ENCODE measurements around the gene DPP10.

DPP10 gene

DNA sequence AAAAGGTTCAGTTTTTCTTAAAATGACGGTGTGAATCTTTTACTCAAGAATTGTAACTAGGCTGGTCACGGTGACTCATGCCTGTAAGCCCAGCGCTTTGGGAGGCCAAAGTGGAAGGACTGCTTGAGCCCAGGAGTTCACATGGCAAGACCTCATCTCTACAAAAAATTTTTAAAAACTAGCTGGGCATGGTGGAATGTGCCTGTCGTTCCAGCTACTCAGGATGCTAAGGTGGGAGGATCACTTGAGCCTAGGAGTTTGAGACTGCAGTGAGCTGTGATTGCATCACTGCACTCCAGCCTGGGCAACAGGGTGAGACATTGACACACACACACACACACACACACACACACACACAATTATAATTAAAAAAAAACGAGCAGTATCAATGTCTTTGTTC, 369.8 kb downstream of the DPP10 start:
- DNase-seq: no peak

DNA sequence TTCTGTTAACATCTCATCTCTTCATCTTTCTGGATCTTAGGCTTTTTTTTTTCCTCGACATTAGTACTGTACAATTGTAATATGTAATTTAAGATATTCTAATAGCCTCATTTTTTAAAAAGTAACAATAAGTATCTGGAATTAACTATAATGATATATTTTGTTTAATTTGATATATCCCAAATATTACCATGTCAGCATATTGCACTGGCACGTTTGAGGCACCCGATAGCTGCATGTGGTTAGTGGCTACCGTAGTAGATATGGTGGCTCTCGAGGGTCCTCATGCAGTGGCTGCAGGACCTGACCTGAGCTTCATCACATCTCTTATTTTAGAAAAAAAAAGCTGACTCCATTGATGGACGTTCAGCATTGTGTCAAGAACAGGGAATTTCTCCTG, 371.9 kb downstream of the DPP10 start:
- DNase-seq: no peak

DNA sequence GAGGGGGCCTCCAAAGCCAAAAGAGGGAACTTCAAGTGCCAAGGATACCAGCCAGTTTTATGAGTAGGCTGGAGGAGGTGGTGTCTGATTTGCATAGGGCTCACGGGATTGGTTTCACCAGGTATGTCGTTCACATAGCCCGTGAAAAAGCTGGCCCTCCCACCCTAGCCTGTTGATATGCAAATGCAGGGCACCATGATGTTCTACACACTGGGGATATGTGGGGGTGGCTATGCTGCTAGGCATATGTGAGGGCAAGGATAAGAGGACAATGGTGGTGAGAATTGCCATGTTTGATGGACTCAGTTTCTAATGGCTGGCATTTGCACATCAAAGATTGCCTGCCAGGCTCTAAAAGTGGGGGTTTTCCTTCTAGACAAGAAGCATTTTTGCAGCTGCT, 378.6 kb downstream of the DPP10 start:
- no peak for DNase-seq

DNA sequence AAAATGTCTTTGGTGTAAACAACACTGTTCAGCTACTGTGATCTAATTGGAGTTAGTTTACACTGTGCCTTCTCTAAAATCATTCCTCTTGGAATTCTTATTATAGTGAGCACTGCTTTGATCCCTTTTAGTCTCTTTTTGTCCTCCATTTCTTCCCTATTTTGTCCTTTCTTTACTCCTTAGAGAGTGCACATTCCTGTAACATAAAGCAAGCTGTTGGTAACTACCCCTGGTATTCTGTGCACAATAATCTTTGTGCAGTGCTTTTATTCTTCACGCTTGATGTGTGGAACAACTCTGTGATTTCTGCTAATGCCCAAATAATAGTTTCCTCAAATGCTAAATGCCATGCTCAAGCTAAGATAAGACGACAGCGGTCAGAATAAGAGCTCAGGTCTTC, 401.5 kb downstream of the DPP10 start:
- DNase-seq: no peak

DNA sequence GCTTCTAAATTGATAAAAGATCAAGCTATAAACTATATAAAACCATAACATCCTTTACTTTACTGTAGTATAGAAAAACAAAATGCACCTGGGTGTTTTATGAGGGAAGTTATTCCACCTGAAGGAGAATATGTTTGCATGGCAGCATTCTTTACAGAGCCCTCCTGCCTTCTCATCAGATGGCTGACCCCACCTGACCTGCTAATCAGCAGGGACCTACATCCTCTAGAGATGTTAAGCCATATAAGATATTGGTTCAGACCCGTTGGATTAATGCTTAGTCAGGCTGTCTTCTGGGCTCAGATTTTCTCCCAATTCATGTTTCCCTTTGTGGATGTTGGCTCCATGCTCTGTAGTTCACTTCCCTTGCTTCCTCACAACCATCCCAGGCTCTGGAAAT, 414.8 kb downstream of the DPP10 start:
- DNase-seq: no peak

DNA sequence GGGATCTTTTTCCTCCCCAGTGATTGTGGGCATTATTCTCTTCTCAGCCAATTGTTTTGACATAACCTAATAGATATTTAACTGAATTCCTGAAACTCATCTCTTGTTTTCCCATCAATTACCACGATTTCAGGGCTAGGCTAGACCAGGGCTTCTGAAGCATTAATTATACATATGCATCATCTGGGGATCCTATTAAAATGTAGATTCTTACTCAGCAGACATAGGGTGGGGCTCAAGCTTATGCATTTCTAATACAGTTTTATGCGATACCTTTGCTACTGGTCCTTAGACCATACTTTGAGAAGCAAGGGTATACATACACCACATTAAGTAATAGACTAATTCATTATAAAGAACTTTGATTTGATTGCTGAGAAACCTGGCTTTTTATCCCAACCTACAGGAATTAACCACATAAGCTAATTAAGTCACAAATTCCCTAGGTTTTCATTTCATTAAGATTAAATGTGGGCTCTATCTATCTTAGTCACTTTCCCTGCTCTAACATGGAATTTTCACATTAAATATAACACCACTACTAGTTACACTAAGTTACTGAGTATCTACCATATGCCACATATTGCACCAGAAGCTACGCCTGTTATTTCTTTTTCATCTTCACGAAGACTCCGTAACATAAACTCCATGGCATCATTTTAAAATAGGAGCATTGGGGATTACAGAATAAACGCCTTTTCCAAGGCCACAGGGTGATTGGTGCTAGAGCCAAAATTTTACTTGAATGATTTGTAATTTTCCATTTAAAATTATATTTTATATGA, 417.5 kb downstream of the DPP10 start:
- DNase-seq: no peak

DNA sequence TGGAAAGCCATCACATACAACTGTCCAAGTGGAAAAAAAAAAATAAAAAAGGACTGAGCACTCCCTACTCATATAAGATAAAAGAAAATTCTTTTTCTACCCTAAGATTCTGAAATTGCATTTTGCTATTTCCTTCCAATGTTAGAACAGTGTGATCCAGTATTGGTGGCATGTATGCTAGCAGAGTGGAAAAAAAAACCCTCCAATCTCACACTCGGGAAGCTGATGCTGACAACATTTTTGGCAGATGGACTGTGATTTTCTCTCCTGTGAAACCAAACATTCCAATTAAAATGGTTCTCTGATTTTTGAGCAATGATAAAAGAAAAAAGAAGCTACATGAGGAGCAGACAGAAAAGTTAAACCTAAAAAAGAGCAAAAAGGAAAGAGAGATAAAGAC, 419.8 kb downstream of the DPP10 start:
- DNase-seq: no peak

DNA sequence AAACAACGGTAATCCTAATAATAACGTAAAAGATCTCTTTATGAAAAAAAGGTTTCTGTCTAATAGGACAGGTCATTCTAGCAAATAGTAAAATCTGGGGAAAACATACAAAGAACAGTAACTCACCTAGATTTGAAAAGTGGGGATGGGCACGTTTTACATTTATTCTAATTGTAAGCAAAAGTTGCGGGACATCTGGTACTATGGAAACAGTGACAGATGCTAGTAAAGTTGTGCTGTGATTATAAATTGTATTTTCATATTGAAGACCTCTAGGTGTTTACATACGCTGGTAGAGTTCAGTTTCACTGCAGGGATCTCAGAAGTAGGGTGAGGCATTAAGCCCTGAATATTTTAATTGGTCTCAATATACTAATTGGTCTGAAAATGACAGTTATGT, 422.5 kb downstream of the DPP10 start:
- no peak for DNase-seq

DNA sequence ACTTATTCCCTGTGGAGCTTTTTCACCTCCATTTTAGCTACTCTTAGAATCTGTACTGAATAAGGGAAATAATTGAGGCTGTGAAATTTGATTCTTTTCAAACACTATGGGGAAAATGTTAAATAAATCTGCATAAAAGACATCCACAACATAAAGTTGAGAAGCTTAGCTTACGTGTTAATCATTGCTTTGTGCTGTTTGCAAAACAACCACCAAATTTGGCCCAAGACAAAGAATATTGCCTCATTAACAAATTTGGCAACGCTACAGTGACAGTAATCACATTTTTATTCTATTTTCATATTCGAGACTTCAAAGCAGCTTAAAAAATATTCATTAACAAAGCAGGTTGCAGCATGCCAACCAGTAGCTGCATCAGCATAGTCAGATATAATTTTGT, 437.6 kb downstream of the DPP10 start:
- no peak for DNase-seq

DNA sequence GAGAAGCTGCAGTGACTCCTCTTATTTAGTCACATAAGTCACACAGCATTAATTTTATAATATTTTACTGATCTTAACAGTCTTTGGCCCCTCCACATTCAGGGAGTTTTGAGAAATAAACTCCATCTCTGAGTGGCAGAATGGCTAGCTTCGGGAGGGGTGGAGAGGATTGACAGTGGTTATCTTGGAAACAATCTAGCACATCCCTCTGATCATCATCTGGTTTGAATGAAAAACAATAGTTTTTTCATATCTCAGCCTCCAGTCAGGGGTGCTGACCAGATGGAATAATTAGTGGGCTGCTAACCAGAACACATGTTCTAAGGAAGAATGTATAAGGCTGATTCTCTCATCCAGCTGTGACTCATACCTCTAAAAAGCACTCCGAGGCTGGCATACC, 477.5 kb downstream of the DPP10 start:
- DNase-seq: no peak

DNA sequence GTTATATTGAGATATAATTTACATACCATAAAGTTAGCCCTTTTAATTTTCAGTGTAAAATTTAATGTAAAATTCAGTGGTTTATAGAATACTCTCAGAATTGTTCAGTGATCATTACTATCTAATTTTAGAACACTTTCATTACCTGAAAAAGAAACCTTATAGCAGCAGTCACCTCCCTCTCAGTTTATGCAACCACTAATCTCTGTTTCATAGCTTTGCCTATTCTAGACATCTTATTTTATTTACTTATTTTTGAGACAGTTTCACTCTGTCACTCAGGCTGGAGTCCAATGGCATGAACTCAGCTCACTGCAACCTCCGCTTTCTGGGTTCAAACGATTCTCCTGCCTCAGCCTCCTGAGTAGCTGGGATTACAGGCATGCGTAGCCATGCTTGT, 479.6 kb downstream of the DPP10 start:
- no peak for DNase-seq

DNA sequence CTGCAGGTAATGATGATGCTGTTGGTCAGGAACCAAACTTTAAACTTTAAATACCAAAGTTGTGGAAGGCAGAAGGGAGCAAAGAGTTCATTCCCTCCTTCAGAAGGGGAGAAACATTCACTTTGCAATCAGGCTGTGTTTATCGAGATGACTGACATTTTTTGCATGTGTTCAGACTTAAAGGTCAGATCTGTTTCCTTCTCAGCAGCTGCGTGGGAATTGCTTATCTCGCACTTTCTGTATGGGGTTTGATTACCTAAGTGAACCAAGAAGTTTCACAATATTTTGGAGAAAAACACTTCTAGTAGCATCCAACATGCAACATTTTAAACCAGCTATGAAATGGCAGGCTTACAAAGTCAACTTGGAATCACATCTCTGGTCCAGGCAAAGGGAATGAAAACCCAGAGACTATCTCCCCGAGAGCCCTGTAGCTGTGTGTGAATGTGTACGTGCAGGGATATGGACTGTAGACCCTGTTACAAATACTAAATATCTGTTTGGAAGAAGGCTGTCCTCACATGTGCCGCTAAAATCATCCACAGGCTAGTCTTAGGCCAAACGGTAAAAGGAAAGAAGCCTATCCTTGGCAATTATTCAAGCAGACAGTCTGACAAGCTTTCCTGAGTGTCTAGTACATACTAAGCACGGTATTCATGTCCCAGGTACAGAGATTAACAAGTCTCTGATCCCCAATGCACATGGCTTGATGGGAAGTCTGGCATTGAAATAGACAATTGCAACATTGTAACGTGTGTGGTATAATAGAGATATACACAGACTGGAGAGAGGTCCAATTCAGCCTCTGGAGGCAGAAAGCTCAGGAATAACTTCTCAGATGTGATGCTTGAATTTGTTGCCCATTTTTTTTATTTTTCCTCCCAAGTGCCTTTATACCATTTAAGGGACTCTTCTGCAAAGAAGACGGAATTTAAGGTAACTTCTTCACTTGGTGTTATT, 483.1 kb downstream of the DPP10 start:
- DNase-seq: no peak

DNA sequence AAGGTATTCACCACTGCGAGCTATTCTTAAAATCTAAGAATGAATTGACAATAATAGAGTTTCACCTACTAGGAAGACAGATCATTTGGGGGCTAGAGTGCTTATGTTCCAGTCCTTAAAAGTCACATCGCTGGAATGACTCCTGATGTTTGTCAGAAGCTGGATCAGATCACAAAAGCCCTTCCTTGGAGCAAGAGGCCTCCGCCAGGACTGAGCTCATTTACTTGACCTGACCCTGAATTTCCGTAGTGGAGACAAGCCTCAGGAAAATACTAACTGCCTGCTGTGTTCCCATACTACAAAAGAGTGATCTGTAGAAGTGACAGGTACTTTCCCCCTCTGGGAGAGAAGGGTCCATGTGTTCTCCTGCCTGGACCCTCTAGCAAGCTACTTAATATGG, 483.9 kb downstream of the DPP10 start:
- no peak for DNase-seq

DNA sequence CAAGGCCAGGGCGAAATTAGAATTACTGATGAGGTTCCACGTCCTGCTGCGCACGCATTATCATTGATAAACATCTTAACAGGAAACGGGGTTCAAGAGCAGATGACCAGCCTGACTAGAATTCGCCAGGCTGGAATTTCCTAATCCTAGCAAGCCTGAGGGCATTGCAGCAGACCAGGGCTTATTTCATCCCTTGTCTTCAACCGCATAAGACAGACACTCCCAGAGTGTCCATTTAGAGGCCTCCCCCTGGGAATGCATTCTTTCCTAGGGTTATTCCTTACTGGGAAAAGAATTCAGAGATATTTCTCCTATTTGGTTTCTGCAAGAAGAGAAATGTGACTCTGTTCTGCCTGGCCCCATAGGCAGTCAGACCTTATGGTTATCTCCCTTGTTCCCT, 486.8 kb downstream of the DPP10 start:
- DNase-seq: no peak

DNA sequence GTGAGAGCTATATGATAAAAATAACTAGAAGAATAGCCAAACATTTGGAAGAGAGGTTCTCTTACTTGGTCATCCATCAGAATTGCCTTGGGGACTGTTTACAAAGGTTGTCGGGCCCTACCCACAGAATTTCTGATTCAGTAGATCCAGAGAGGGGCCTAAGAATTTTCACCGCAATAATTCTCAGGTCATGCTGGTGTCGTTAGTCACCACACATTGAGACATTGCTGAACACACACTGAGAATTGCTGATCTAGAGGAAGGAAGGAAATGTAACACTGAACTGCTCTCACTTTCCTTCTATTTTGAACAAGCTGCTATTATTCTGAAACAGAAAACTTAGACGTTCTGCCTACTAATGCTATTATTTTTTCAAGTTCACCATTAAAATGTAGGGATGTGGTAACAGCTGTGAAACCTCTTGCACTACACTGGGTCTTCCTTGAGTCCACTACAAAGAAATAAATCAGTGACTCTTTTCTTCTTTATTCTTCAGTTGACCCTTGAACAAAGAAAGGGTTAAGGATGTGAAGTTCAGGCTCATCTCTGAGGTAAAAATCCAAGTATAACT, 491.3 kb downstream of the DPP10 start:
- no peak for DNase-seq

DNA sequence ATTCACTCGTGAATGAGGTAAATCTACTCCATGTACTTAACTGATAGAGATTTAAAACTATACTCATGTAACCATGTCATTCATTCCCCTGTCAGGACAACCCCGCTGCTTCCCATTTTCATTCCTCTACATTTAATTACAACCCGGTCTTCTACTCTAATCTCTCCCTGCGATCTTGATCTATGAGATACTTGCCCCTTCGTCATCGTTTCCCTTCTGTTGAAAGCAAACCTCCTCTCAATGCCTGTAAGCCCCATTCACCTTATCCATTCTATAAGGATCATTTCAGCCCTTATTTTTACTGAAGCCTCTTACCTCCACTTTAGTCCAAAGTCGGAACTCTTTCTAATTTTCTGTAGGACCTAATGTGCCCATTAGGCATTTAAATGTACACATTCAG, 492.6 kb downstream of the DPP10 start:
- no peak for DNase-seq

DNA sequence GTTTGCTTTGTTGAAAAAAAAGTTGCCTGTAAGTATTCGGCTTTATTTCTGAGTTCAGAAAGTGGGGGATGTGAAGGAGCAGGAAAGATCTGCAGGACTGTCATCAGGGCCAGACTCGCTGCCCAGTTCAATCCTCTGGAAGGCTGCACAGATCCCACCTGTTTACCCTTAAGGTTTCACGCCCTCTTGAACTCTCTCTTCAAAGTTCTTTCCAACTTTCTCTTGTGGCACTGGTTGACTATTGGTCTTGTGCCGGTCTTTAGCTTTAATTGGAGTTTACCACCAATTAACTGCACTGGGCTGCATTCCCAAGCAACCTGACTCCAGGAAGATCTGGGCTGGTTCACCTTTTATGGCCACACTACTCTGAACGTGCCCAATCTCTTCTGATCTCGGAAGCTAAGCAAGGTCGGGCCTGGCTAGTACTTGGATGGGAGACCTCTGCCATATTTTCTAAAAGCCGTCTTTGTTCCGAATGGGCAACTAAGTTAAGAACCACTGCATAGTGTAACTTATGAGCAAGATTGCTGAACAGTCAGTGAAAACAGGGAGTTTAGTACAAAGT, 495.0 kb downstream of the DPP10 start:
- DNase-seq: no peak

DNA sequence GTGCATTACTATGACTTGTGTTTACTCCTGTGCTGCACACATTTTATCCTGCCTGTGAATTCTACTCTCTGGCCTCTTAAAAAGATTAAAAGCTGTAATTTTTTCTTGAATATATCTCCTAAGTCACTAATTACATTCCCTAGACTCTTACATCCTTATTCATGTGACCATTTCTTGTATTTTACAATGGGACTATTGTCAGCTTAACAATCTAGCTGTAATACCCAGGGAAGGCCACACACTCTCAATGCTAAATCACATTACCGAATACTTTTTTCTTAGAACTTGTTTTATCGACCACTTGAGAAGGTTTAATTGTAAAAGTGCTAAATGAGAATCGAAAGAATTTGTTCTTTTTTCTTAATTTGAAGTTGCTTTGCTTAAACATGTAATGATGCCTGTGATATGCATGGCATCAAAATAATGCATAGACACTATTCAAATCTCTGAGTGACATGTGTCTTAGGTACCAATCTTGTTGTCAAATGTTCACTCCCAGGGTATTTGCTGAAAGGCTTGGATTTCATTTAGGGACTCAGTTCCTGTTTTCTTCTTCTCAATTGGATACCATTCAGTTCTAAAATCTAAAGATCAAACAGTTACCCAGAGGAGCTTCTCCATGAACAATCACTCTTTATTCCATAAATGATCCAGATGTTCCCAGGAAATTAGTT, 498.5 kb downstream of the DPP10 start:
- no peak for DNase-seq

DNA sequence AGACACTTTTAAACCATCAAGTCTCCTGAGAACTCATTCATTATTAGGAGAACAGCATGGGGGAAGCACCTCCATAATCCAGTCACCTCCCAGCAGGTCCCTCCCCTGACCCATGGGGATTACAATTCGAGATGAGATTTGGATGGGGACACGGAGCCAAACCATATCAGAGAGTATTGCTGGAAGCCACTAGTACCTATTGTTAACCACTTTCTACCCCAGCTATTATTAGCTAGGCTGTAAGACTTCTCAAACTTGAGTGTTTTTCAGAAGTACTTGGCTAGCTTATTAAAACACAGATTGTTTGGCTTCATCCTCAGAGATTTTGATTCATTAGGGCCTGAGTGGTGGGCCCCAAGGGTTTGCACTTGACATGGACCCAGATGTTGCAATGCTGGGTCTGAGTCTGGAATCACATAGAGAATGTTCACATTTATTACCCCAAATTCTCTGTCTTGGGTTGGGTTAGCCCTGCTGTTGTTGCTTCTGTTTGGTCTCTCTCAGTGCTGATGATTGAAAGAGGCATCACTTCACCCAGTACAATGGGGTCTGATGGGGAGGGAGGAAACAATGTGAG, 506.9 kb downstream of the DPP10 start:
- no peak for DNase-seq

DNA sequence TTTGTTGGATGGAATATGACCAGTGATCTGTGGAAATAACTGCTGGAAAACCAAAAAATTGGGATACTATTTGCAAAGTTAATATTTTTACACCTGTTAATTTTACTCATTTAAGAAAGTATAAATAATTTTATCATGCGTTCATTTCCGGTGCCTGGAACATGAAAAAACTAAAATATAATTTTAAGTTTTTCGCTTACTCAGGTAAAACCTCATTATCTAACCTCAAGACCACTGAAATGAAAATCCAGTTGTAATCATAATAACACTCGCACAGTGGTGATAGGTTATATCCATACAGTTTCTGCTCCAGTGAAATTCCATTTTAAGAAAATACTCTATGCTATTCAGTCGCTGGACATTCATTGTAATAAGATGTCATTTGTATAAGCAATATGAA, 517.9 kb downstream of the DPP10 start:
- DNase-seq: no peak

DNA sequence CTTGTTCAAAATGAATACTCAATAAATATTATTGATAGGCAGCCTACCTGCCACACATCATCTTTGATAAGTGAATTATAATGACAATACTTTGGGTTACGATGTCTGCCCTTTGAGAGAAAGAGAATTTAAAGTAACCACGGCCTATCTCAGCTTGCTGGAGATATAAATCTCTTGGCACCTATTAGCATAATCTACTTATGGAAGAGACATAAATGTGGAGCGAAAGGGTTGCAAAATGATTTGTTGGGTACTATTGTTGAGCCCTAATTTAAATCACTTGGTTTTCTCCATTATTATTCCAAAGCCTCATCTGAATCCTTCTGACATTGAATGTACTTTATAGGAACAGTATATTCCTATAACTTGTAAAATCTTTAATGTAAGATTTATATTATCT, 520.1 kb downstream of the DPP10 start:
- no peak for DNase-seq

DNA sequence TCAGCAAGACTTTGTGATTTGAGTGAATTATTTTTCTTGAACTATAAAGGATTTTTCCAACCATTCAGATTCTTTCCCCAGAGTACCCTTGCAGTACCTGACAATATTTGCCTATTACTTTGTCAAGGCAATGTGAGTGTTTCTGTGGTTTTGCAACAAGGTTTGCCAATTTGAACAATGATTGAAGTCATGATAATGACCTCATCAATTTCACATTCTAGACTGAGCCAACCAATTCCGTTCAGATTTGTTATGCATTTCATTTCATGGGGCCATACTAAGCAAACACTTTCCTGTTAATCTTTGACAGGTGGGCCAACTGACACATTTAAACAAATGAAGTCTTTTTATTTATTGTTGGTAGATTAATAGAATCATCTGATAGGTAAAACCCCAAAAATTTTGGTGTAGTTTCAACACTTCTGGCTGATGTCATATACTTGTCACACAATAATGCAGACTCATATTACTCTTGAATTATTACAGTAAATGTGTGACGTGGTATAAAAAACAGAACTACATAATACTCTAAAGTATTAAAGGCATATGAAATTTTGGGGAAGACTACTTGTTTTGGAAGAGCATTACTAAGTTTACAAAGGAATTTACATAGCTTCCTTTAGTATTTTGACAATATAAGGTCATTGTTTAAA, 526.4 kb downstream of the DPP10 start:
- DNase-seq: no peak

Data from fibroblast of skin of back (primary cell).